ENCODE data around the gene TMEM231.
"Not testable (repeated sequence)": the region's sequence is repeated elsewhere in the genome, so short reads cannot be mapped to it uniquely, and the experiment has no call there.

Gene TMEM231

DNA sequence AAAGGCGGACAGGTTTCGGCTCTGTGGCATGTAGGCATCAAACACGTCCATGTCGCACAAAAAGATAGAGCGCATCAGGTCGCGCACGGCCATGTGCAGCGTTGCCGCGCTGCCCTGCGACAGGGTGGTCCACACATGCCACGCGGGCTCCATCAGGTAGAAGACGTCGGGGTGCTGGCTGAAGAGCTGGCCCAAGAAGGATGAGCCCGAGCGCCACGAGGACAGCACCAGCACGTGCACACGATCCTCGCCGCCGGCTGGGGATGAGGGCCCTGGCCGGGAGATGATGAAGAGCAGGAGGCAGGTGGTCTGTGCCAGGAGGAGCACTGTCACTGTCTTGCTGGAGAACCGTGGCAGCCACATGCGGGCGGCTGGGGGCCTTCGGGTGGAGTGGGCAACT lies 26.1 kb downstream of the TMEM231 start:
- no peak for DNase-seq

DNA sequence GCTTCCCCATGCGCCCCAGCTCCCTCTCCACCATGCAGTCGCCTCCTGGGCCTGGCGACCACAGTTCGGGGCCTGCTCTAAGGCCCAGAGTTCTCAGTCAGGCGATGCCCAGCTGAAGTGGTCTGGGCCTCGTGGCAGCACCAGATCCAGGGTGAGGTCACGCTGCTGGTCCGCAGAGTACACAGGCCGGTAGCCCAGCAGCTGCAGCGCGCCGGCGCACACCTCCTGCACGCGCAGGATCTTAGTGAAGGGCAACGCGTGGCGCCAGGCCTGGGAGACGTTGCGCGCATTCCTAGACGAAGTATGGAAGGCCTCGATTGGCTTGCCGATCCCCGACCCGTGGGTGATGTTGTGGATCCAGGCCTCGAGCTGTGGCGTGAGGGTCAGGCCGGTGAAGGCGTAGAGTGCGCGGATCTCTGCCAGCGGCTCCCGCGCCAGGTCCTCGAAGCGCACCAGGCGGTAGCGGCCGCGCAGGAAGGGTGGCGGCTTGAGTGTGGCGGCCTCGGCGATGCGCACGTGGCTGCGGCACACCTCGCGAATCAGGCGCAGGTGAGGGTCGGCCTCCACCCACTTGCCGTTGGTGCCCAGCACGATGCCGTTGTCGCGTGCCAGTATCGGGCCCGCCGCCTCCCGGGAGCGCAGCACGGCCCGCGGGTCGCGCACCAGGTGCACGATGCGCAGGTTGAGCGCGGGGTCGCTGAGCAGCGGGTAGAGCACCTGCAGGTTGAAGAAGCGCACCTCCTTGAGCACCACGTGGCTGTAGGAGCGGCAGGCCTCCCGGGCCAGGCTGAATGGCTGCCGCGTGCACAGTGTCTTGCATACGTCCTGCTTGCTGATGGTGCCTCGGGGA lies 26.8 kb downstream of the TMEM231 start:
- no peak for DNase-seq

DNA sequence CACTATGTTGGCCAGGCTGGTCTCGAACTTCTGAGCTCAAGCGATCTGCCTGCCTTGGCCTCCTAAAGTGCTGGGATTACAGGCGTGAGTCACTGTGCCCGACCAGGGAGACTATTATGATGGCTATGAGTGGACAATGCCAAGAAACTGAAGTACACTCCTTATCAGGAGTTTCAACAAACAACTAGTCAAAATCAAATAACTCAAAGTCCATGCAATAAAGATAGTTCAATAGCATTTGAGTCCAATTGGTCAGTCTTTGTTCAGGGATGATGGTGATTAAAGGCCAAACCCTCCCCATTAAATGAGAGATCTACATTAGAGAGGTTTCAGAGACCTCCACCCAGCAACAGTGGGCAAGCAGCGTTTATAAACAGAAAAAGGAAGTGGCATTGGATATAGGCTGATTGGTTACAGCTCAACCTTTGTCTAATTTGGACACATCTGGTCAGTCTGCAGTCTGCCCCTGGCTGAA lies 28.2 kb downstream of the TMEM231 start:
- no peak for DNase-seq

DNA sequence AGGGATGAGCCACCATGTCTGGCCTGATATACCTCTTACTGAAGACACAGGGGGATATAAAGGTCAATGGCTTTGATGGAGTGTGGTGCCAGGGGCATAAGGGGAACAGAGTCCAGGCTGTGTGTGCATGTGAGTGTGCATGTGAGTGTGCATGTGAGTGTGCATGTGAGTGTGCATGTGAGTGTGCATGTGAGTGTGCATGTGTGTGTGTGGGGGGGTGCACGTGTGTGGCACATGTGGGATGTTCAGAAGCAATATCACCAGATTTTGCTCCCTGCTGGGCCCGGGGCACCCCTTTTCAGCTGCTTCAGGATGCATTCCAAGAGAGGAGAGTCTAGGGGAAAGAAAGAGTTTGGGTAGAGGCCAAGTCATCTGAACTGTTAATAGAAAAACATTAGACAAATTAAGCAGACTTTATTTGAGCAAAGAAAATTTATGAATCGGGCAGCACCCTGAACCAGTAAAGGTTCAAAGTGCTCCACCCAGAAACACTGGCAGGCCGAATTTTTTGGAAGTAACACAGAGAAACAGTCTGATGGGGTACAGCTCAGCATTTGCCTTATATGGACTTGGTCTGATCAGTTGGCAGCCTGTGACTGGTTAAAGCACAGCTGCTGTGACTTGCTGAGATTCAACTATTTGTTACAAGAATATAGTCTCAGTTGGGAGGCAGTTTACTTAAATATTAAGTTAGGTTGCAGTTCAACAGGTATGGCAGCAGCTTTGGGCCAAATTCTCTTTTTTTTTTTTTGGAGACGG lies 29.8 kb downstream of the TMEM231 start:
- no peak for DNase-seq

DNA sequence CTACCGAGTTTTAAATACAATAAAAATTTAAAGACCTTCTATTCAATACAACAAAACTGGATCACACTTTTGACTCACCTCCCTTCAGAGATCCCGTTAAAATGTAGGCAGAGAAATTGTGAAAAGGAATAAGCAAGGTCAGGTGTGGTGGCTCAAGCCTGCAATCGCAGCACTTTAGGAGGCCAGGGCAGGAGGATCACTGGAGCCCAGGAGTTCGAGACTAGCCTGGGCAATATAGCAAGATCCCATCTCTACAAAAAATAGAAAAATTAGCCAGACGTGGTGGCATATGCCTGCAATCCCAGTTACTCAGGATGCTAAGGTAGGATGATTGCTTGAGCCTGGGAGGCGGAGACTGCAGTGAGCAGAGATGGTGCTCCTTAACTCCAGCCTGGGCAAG lies 36.9 kb downstream of the TMEM231 start:
- no peak for DNase-seq

DNA sequence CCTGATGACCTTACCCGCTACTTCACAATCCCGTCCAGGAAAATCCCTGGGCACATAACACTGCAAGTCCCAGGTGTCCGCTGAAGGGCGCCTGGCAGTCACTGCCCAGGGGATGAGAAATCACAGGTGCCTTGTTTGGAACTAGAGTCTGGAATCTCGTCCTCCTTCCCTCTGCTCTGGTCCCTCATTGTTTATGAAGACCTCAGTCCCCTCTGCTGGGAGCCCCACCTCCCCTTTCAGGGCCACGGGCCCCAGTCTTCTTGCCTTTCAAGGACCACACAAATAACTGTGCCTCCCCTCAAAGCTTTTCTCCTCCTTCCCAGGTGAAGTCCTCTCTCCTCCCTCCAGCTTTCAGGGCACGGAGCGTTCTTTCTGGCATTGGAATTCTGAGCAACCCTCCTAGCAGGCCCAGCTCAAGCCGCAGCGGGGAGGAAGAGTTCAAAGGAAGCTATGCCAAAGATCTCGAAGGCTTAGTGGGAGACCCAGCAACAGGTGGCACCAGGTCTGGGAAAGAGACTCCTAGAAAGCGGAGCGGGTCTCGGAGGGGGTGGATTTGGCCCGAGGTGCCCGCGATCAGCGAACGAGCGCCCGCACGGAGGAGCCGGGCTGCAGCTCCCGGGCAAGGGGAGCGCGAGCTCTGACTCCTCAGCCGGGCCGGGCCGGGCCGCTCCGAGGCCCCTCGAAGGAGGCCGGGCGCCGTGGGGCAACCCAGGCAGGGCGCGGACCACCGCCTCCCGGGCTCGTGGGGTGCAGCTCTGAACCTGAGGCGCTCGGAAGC lies 39.7 kb downstream of the TMEM231 start:
- peak; percentile 15 for DNase-seq

DNA sequence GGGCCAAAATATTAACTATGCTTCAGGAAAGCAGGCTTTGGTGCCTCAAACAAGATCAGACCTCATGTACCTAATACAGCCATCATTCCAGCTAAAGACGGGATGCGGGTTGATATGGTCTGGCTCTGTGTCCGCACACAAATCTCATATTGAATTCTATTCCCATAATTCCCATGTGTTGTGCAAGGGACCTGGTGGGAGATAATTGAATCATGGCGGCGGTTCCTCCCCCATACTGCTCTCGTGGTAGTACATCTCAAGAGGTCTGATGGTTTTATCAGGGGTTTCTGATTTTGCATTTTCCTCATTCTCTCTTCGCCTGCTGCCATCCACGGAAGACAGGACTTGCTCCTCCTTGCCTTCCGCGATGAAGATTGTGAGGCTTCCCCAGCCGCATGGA lies 41.8 kb downstream of the TMEM231 start:
- DNase-seq = no peak

DNA sequence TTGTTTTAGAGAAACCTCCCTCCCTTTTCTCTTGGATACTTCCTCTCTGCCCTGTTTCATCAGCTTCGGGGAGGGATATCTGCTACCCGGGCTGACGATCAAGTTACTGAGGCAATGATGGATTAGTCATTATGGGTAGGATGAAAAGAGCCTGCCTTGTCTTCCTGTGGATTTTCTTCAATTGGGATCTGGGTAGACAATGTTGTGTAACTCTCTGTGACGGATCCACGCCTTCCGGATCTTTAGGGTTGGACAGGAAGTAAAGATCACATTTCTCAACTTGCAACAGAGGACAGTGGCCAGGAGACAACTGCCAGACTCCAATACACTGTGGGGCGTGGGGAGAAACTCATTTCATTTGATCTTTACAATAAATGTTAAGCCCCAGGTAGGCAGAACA lies 49.5 kb downstream of the TMEM231 start:
- DNase-seq = no peak

DNA sequence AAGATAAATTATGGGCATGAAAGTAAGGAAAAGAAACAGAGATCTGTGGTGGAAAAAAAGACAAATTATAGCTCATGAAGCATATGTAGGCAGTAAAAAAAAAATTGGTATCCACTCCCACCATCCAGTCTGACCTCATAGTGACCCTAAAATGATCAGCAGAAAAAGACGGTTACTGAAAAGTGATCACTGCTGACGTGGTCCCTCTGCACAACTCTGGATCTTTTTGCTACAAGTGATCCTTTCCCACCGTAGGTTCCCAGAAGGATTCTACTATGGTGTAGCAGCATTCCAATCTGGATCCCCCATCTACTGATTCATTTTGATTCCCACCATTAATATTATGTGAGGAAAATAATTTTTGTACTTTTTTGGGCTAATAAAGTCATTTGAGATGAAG lies 49.9 kb downstream of the TMEM231 start:
- DNase-seq = no peak

DNA sequence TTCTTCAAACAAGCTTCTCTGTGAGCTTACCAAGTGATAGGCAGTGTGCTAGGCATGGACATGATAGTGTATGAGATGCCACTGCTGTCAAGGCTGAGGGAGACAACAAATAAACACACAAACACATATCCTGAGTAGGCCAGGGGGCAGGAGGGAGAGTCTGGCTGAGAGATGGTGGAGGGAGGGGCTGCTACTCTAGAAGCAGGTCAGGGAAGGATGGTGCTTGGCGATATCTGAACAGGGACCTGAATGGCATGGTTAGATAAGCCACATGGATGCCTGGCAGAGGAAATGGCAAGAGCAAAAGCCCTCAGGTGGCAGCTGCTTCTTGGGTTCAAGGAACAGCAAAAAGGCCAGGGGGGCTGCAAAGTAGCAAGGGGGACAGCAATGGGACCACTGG lies 52.3 kb downstream of the TMEM231 start:
- no peak for DNase-seq

DNA sequence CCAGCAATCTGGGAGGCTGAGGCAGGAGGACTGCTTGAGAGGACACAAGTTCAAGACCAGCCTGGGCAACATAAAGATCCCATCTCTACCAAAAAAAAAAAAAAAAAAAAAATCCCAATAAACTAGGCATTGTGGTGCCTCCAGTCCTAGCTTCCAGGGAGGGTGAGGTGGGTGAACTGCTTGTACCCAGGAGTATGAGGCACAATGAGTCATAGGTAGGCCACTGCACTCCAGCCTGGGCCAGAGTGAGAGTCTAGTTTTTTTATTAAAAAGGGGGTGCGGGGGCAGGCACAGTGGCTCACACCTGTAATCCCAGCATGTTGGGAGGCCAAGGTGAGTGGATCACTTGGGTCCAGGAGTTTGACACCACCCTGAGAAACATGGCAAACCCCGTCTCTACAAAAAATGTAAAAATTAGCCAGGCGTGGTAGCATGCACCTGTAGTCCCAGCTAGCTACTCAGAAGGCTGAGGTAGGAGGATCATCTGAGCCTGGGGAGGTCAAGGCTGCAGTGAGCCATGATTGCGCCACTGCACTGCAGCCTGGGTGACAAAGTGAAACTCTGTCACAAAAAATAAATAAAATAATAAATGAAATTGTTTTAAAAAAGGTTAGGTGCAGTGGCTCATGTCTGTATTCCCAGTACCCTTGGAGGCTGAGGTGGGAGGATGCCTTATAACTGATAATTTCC lies 53.0 kb downstream of the TMEM231 start:
- no peak for DNase-seq

DNA sequence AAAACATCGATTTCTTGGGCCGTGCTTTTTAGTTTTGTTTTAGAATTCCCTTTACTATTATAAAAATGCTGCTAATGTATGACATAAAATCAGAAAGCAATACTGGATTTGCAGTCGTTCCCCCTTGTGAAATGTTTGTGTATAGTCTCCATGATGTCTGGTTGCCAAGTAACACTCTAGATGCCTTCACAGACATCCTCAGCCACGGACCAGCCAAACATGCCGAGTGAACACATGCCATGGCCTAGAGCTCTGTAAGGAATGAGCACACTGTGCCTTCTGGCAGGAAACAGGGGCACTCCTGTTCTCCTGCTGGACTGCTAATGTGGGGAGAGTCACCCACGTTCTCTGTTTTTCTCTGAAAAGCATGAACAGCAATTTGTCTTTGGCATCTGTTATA lies 54.2 kb downstream of the TMEM231 start:
- DNase-seq = not testable (repeated sequence)

DNA sequence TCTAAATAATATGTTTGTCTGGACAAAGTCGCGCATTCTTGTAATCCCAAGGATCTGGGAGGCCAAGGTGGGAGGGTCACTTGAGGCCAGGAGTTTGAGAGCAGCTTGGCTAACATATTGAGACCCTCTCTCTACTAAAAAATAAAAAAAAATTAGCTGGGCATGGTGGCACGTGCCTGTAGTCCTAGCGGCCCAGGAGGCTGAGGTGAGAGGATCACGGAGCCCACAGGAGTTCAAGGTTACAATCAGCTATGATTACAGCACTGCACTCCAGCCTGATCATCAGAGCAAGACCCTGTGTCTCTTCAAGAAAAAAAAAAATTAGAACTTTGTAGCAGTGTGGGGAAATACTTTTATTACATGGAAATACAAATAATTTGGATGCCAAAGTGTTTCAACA lies 54.7 kb downstream of the TMEM231 start:
- DNase-seq = no peak

DNA sequence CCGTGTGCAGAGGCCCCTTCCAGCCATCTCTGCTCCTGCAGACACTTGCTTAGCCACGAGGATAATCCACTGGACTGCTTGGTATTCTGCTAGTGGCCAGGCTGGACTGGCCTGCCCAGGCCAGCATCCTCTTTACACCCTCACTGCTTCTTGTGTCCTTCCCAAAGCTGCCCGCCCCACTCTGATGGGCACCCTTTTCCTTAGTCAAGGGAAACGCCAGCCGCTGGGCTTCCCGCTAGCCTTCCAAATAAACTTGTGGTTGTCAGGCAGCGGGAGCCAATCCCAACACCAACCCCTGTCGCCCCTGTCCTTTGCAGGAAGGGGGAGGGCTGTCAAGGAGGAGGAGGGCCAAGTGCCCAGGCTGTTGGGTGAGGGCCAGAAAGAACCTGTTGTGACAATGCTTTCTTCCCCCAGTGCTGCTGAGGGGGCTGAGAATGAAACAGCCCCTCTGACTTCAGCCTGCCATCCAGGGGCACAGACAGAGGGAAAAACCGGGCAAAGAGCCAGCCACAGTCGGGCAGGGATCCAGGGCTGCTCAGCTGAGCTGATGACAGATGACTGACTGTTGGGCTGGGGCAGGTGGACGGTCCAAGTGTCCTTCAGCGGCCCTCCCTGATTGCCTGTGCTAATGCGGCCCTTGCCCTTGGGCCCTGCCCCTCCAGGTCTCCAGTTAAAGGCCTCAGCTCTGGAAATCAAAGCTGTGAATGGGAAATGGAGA lies 57.3 kb downstream of the TMEM231 start:
- not testable (repeated sequence) for DNase-seq

DNA sequence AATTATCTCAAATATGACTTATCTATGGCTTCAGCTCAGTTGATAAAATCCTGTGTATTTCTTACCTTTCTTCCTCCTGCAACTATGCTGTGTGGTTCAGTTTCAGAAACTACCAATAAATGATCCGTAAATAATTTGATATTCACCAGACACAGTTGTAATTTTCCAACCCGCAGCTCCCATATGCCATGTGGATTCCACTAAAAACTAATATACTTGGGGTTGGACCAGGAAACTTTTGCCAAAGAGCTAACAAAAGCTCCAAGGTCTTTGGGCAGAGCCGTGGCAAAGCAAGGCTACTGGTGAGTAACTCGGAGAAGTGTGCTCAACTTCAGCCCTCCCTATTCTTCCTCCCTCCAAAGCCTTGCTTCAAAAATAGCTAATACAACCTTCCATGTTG lies 58.5 kb downstream of the TMEM231 start:
- DNase-seq = no peak

DNA sequence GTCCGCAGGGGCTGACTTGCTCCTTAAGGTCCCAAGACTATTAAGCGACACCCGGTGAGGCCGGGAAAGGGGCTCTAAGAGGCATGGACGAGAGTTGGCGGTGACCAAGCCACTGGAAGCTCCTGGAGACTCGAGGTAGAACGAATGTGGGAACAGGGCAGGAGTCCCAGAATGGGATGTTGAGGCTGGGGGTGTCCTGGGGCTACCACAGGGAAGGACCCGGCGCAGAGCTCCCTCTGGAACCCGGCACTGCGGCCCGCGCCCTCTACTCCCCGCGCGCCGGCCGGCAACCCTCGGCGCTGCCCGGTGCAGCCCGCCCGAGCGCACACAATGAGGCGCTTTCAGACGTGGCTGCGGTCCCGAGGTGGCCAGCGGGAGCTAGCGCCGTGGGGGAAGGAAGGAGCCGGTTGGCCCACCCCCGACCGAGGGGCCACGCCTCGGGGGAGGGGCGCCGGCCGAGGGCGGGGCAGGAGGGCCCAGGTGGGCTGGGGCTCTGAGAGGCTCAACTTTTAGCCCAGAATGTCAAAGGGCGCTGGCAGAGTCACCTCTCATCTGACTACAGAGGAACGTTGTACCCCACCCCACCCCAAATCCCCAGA lies 60.9 kb downstream of the TMEM231 start, which contains the start of gene CHST6:
CHST6 (minus strand) TSS at position 366 of the 599 bp plus-strand sequence. CDS start 15,613 bp downstream, outside the sequence.
- DNase-seq = no peak

DNA sequence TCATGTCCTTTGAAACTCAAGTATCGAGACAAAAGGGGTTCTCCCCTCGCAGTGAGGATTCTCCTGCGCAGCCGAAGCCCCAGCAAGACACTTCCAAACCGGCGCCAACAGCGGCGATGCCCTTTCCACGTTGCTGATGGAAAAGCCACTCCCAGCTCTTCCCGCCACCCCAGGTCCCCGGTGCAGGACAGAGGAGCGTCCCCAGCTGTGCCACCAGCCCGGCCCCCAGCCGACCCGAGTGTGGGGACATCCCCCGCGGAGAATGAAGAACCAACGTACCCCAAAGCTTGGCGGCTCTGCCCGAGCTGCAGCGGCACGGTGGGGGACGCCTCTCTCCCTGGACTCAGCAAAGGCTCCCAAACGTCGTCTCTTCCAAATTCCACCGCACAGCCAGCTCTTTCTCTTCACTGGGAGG lies 61.4 kb downstream of the TMEM231 start:
- no peak for DNase-seq

DNA sequence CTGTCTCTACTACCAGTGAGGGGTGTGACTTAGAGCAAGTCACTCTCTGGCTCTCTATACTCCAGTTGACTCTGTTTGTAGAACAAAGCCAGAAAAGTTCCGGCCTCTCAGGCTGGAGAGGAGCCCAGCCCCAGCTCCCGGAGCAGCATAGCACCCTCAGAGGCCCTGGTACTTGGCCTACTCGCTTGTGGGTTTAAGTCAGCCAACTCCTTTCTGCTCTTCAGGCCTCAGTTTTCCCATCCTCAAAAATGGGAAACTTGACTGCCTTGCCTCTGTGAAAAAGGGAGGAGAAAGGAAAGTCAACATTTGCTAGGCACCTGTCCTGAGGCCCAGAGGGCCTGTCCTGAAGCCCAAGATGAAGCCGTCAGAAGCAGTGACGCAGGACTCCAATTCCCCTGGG lies 61.9 kb downstream of the TMEM231 start:
- DNase-seq = no peak

DNA sequence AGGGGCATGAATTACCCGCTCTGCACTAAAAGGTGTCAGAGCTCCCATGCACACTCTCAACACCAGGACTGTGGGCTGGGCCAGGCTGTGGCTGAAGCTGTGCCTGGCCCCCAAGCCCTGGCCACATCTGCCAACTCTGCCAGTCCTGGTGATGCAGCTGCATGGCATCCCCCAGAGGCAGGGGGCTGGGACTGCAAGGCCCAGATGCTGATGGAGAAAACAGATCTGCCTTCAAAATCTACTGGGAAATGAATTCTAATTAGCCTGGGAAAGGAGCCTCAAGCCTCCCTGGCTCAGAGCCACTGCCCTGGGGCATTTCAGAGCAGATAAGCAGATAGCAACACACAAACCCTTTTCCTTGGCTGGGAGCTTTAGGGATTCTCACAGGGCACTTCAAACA lies 64.2 kb downstream of the TMEM231 start:
- DNase-seq = no peak

DNA sequence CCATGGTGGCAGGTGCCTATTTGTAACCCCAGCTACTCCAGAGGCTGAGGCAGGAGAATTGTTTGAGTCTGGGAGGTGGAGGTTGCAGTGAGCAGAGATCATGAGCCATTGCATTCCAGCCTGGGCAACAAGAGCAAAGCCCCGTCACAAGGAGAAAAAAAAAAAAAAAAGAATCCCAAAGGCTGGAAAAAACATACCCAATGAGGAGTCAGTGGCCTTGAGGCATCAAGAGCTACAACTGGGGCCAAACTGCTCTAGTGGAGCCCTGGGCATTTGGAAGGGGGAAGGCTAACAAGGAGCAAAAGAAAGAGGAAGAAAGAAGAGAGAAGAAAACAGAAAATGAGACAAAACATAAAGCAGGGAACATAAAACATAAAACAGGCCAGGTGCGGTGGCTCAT lies 67.7 kb downstream of the TMEM231 start:
- DNase-seq = no peak

Measured in stimulated activated CD4-positive, alpha-beta T cell treated with anti-CD3 and anti-CD28 coated beads, Interleukin-4, amount 100 ng/mL, for 24 hours (primary cell).